ENCODE results near the gene CAMK2A.

Gene CAMK2A

DNA sequence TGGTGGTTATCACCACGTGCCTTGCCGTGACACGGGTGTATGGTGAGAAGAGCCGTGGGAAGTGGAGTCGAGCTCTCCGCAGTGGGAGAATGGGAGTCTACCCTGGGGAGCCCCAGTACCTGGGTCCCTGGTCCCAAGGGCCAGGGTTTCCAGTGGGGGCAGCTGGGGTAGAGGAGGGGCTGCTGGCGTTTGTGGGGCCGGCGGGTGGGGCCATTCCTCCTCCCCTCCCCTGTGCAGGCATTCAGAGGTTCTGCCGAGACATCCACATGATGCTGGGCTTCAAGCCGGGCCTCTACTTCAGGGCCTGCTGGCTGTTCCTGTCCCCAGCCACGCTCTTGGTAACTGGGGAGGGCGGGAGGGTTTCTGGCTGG lies 85.0 kb downstream of the CAMK2A start:
- no peaks in the 10 kb centered on the region for H3K9me3 Mint-ChIP-seq
- peaks cover 12% of the 10 kb centered on the region for H3K27me3 Mint-ChIP-seq (ENCODE audit: low read depth)
- TF ChIP-seq, protein P1, sequence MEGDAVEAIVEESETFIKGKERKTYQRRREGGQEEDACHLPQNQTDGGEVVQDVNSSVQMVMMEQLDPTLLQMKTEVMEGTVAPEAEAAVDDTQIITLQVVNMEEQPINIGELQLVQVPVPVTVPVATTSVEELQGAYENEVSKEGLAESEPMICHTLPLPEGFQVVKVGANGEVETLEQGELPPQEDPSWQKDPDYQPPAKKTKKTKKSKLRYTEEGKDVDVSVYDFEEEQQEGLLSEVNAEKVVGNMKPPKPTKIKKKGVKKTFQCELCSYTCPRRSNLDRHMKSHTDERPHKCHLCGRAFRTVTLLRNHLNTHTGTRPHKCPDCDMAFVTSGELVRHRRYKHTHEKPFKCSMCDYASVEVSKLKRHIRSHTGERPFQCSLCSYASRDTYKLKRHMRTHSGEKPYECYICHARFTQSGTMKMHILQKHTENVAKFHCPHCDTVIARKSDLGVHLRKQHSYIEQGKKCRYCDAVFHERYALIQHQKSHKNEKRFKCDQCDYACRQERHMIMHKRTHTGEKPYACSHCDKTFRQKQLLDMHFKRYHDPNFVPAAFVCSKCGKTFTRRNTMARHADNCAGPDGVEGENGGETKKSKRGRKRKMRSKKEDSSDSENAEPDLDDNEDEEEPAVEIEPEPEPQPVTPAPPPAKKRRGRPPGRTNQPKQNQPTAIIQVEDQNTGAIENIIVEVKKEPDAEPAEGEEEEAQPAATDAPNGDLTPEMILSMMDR (IDR thresholded peaks at IDR 0.05; ENCODE audit: unreplicated experiment in 3 of 3), result no peak
- peaks cover 11% of the 10 kb centered on the region for H3K4me1 Mint-ChIP-seq
- H3K27ac Mint-ChIP-seq, result peak overlapping the region; percentile 49 to 75 (median 73)
- H3K36me3 Mint-ChIP-seq (ENCODE audit: low read depth), result no peaks in the 10 kb centered on the region
- no peak overlapping the region for H3K4me3 Mint-ChIP-seq

DNA sequence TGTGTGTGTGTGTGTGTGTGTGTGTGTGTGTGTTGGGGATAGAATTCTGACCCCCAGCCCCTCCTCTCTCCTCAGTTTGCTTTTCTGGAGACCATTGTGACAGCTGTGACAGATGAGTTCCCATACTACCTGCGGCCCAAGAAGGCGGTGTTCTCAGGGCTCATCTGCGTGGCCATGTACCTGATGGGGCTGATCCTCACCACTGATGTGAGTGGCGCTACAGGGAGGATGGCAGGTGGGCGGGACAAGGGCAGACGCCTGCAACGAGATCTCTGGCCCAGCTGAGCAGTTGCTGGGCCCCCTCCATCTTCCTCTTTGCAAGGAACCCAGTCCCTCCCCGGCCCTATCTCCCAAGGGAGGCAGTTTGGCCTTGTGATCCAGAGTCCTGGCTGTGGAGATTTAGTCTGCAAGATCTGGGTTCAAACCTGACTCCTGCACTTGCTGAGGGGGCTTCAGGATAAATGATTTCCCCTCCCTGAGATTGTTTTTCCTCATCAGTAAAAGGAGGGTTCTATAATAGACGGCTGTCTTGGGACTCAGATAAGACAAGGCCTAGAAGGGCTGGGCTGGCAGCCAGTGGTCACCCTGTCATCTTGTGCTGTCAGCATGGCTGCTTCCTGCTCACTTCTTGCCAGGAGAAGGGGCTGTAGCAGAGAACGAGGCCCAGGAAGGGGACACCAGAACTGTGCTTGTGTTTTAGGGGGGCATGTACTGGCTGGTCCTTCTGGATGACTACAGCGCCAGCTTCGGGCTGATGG lies 85.6 kb downstream of the CAMK2A start:
- Mint-ChIP-seq H3K27ac (peak overlapping the region; percentile 49 to 75 (median 73)), H3K9me3 (no peaks in the 10 kb centered on the region), H3K4me1 (peaks cover 11% of the 10 kb centered on the region), H3K27me3 (ENCODE audit: low read depth) (peaks cover 12% of the 10 kb centered on the region), H3K4me3 (no peak overlapping the region), H3K36me3 (ENCODE audit: low read depth) (no peaks in the 10 kb centered on the region)
- TF ChIP-seq, protein P1 (IDR thresholded peaks at IDR 0.05; ENCODE audit: unreplicated experiment in 3 of 3), result no peak

DNA sequence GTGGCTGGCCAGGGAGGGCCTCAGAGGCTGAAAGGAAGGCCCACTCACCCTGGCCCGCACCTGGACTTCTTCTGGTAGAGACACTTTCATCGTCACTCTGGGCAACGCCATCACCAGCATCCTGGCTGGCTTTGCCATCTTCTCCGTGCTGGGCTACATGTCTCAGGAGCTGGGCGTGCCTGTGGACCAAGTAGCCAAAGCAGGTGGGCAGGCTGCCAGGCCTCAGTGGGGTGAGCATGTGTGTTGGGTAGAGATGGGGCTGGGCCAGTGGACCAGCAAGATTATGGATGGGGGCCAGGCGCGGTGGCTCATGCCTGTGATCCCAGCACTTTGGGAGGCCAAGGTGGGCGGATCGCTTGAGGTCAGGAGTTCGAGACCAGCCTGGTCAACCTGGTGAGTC lies 87.1 kb downstream of the CAMK2A start:
- TF ChIP-seq, protein P1 (IDR thresholded peaks at IDR 0.05; ENCODE audit: unreplicated experiment in 3 of 3), result no peak
- H3K27ac Mint-ChIP-seq, result no peak overlapping the region
- H3K36me3 Mint-ChIP-seq (ENCODE audit: low read depth), result no peaks in the 10 kb centered on the region
- peaks cover 8% of the 10 kb centered on the region for H3K27me3 Mint-ChIP-seq (ENCODE audit: low read depth)
- H3K4me3 Mint-ChIP-seq, result no peak overlapping the region
- peaks cover 5% of the 10 kb centered on the region for H3K4me1 Mint-ChIP-seq
- H3K9me3 Mint-ChIP-seq, result no peaks in the 10 kb centered on the region

DNA sequence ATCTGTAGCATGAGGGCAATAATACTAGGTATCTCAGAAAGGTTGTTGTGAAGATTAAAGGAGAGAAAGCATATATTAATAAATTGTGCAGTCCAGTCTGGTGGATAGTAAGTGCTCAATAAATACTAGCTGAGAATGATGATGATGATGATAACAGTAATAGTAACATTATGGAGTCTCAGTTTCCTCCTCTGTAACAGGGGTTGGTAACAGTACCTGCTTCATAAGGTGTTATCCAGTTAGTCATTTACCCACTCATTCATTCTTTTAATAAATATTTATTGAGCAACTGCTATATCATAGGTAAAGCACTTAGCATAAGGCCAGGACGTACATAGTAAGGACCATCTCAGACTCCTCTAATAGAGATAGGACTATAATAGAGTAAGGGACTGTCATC lies 92.1 kb downstream of the CAMK2A start:
- Mint-ChIP-seq H3K9me3 (no peaks in the 10 kb centered on the region), H3K27ac (no peak overlapping the region), H3K36me3 (ENCODE audit: low read depth) (no peaks in the 10 kb centered on the region), H3K4me3 (no peak overlapping the region), H3K4me1 (no peaks in the 10 kb centered on the region), H3K27me3 (ENCODE audit: low read depth) (peaks cover 13% of the 10 kb centered on the region)
- TF ChIP-seq, protein P1 (IDR thresholded peaks at IDR 0.05; ENCODE audit: unreplicated experiment in 3 of 3), result no peak

DNA sequence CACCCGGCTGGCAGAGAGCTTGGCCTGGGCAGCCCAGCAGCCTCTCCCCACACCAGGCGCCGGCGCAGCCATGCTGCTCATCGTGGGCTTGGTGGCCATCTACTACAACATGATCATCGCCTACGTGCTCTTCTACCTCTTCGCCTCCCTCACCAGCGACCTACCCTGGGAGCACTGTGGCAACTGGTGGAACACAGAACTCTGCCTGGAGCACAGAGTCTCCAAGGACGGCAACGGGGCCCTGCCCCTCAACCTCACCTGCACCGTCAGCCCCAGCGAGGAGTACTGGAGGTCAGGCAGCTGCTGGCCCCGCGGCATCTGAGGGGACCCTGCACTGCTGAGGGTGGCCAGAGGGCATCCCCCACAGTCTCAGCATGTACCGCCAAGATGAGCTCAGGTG lies 92.6 kb downstream of the CAMK2A start:
- TF ChIP-seq, protein P1 (IDR thresholded peaks at IDR 0.05; ENCODE audit: unreplicated experiment in 3 of 3), result no peak
- Mint-ChIP-seq H3K27ac (no peak overlapping the region), H3K36me3 (ENCODE audit: low read depth) (no peaks in the 10 kb centered on the region), H3K4me3 (no peak overlapping the region), H3K27me3 (ENCODE audit: low read depth) (peaks cover 14% of the 10 kb centered on the region), H3K9me3 (no peaks in the 10 kb centered on the region), H3K4me1 (no peaks in the 10 kb centered on the region)

DNA sequence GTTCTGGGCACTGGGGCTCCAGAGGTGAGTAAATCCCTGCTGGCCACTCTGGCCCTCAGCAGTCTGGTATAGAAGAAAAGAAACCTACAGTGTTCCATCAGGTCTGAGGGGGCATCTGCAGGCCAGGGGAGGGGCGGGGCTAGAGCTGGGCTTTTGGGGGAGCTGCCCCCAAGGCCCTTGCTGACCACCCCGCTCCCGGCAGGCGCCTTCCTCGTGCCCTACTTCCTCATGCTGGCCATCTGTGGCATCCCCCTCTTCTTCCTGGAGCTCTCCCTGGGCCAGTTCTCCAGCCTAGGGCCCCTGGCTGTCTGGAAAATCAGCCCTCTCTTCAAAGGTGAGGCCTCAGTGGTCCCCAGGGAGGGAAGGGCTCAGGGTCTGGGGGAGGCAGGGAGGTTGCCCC lies 93.1 kb downstream of the CAMK2A start:
- TF ChIP-seq, protein P1 (IDR thresholded peaks at IDR 0.05; ENCODE audit: unreplicated experiment in 3 of 3), result no peak
- H3K4me3 Mint-ChIP-seq, result no peak overlapping the region
- H3K9me3 Mint-ChIP-seq, result no peaks in the 10 kb centered on the region
- H3K36me3 Mint-ChIP-seq (ENCODE audit: low read depth), result no peaks in the 10 kb centered on the region
- H3K27ac Mint-ChIP-seq, result no peak overlapping the region
- H3K4me1 Mint-ChIP-seq, result no peaks in the 10 kb centered on the region
- H3K27me3 Mint-ChIP-seq (ENCODE audit: low read depth), result peaks cover 18% of the 10 kb centered on the region

Measured in nephron (organoid).